NCI-H2196 (cell line): ENCODE results near the gene TEX35.
"Not testable (repeated sequence)": the region's sequence is repeated elsewhere in the genome, so short reads cannot be mapped to it uniquely, and the experiment has no call there.

Experiments
- DNase-seq: peaks from one replicate; lab custom pipeline; 2025; ENCODE audit not compliant: unreplicated experiment; lab: John Stamatoyannopoulos, UW

TEX35 gene

DNA sequence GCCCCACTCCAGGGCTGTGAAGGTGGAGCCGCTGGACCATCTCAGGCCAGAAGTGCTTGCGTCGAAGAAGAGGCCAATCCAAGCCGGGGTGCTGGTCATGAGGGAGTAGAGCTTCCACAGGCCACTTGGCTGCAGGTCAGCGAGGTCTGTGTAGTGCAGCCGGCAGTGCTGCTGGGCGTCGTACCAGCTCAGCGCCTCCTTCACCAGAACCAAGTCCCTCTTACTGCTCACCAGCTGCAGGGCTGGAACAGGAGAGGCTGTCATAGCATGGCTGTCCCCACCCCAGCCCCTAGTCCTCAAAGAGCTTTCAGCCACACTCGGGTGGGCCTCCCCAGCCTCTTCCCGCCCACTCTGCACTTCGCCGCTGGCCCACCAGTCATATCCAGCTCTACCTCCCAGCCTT, 18.3 kb upstream of the TEX35 start:
- no peak for DNase-seq

DNA sequence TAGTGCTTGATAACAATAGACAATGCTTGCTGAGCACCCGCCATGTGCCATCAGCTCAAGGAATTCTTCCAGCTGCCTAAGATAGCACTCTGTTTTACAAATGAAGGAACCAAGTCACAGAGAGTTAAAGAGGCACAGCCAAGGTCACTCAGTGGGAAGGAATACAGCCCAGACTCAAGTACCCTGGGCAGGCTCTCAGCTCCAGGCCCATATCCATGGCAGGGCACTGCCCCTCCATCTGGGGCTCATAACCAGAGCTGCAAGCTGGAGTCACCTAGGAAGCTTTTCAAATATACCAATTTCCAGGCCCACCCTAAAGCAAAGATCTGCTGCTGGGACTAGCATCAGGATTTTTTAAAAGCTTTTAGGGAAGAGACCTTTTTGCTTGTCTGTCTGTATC, 17.8 kb upstream of the TEX35 start:
- no peak for DNase-seq

DNA sequence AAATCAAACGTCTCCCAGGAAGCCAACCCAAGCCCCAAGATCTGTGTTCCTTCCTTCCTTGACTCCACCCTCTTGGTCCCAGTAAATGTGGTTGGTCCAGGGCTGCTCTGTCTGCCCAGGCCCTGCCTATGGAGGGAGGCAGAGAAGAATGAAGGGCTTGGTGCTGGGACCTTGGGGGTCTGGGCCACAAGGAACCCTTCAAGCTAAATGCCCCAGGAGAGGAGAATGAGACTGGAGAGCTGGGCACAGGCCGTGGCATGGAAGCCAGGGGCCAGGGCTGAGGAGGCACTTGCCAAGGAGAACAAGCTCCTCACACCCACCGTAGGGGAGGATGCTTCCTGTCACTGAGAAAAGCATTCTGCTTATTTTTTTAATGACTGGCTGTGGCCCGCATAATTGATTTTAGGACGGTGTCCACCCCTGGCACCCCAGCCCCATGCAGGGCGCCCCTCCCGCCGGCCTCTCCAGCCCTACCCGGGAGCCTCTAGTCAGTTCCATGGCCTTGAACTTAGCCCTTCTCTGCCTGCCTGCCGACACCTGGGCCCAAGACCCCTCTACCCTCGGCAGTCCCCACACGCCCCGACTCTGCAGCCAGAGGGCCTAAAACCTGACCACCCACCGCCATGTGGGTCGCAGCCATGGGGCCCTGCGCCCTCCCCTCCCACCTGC, 17.0 kb upstream of the TEX35 start:
- DNase-seq, result no peak

DNA sequence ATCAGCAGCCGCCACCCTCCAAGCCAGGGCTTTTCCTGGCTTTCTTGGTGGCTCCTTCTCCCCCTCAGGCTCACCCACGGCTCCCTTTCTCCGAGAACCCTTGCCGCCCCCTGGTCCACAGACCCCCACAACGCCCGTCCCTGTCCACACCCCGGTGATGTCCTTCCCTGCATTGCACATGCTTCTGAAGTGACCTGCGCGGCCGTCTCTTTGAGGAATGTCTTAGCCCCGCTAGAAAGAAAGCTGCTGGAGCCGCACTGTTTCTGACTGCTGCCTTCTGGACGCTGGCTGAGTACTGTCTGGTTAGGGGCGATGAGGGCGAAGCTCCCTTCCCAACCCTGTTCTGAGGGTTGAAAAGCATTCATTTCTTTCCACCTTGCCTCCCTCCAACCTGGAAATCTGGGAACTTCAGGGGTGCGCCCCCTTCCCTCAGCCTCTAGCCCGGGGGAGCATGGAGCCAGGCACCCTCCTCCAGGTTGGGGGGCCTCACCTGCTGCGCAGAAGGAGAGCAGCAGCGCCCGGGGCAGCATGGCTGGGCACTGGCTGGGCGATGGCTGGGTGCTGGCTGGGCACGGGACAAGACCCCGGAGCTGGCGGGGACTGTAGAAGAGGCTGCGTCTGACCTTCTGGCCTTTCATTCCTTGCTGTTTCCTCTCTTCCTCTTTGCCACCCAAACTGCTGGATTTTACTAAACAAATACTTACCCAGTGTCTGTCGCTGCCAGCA, 16.3 kb upstream of the TEX35 start, which contains the start of gene CLEC20A:
Gene CLEC20A (minus strand): TSS at position 555 of the 726 bp plus-strand sequence. CDS start 25 bp downstream, at position 530.
- no peak for DNase-seq

DNA sequence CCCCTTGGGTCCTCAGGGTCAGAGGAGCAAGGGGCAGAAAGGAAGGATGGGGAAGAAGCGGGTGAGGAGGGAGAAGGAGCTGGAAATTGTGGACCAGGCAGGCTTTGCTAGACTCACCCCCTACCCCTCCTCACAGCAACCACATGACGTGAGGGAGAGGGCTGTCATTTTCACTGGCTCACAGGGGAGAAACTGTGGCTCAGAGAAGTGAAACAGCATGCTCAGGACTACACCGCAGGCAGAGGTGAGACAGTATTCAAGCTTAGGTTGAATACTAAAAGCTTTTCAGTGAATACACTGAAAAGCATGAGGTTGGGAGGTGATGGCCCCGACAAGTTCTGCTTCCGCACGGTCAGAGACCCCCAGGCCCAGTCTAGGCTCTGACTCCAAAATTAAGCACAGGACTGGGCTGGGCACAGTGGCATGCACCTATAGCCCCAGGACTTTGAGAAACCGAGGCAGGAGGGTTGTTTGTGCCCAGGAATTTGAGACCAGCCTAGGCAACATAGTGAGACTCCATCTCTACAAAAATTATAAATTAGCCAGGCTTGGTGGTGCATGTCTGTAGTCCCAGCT, 14.9 kb upstream of the TEX35 start:
- no peak for DNase-seq

DNA sequence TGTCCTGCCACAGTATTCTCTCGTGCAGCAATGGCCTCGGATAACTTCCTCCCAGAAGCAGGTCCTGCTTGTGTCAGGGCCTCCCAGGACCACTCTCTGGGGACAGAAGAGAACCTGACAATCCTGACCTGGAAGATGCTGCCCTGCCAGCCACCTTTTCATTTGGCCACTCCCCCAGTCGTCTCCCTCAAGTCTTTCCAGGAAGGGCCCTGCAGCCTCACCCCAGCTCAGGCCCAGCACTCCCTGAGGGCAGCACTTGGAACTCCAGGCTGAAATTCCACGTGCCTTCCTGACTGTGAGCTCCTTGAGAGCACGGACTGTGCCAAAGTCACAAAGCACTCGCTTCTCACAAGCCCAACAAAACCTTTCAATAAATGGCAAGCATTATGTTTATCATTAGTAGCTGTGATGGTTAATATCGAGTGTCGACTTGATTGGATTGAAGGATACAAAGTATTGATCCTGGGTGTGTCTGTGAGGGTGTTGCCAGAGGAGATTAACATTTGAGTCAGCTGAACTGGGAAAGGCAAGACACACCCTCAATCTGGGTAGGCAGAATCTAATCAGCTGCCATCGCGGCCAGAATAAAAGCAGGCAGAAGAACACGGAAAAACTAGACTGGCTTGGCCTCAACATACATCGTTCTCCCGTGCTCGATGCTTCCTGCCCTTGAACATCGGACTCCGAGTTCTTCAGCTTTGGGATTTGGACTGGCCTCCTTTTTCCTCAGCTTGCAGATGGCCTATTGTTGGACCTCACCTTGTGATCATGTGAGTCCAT, 13.8 kb upstream of the TEX35 start:
- DNase-seq, result no peak

DNA sequence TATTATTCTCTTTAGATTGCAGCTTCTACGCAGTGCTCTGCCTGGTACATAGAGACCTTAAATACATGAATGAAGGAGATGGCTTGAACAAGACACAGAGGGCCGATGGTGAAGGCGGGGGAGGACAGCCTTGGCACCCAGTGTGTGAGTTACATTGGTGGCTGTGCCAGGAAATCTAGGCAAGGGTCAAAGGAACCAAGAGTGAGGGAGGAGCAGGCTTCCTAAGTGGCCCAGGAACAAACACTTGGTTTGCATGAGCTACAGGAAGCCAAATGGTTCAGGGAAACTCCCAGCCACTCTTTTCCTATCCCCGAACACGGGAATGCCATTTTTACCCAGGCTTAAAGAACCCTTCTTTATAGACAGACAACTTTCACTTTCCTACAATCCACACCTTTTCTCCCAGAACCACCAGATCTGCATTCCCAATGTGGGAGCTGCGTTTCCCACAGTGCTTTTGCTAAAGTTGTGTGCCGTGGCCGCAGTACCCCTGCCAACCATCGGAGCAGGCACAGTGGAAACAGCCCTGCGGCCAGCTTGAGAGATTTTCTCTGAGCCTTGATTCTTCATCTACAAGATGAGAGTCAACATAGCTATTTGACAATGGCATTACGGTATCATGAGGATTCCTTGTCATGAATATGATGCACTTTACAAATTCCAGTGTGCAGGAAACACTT, 12.7 kb upstream of the TEX35 start:
- DNase-seq, result no peak

DNA sequence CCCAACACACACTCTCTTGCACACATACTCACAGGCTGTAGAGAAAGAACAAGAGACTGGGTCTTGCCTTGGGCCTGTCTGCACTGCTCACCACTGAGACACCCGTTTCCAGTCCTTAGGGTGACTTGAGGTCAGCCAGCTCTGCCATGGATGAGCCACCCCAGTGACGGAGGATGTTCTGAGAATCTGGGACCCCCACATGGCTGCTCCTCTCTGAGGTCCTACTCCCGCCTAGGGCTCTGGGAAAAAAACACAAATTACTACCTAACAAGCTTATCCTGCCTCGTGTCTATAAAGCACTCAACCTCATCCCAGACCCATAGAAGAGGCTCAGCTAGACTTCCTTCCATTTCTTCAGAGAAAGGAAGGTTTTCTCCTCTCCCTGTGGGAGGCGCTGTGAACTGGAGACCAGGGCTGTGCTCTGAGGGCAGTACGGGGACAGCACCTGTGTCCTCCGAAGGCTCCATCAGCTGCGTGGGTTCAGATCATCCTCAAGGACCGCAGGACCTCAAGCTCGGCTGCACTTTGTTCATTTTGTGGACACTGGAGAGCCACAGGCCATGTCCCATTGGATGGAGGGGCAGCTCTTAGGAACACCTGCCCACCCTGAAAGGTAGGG, 11.9 kb upstream of the TEX35 start:
- no peak for DNase-seq

DNA sequence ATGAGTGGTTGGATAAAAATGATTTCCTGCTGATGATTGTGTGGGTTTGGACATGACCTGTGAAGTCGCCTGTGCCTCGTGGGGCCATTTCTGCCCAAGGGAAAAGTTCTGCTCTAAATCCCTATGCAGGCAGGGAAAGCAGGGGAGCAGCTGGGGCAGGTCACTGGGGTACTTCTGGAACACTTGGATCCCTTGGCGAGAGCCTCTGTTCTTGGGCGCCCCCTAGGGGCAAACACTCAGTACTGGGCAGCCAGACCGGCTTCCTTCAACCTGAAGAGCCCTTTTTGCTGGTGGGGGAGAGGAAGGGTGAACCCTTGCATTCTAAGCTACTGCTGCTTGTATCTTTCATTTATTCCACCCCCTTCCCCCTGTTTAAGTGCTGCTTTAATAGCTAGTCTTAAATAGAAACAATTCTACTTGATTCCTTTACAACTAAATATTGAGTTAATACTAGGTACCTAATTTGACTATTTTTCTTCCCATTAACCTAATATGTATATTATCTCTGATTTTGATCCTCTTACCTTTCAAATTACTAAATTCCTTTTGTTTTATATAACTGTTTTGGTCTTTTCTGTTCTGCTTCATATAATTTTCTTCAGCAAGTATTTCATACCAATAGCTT, 11.1 kb upstream of the TEX35 start:
- peak; percentile 44 for DNase-seq

DNA sequence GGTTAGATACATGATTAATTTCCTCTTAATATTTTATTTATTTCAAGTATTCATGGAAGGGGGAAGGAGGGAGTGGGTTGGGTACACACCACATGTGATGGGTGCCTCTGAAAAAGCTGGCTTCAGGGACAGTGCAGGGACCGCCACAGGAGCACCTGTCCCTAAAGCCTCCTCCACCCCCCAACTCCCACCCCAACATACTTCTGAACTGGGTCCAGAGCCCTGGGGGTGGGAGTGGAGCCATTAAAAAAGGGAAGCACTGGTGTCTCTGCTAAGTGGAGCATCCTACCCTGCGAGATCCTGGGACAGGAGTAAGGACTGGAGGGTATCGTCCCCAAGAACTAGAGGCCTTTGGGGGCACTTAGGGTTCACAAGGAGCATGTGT, 10.6 kb upstream of the TEX35 start:
- DNase-seq, result no peak

DNA sequence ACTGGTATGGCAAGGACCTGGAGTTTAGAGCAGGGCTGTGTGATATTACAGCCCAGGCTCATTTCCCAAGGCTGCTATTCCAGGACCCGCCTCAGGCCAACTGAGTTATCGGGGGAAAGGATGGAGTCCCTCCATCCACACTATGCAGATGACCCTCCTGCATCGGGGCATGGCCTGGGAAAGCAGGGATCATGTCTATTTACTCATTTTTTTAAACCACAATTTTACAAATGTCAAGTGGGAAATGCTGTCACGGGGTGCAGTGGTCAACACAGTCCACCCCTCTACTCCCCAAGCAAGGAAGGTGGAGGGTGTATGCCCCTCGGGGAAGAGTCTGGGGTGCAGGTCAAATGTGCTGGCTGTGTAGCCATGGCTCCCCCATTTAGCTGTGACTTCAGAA, 10.1 kb upstream of the TEX35 start:
- no peak for DNase-seq

DNA sequence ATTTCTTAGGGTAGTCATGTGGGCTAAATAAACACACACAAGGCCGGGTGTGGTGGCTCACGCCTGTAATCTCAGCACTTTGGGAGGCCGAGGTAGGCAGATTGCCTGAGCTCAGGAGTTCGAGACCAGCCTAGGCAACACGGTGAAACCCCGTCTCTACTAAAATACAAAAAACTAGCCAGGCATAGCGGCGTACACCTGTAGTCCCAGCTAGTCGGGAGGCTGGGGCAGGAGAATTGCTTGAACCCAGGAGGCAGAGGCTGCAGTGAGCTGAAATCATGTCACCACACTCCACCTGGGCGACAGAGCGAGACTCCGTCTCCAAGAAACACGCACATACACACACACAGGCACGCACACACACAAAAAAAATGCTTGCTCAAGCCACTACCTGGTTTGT, 9.6 kb upstream of the TEX35 start:
- not testable (repeated sequence) for DNase-seq

DNA sequence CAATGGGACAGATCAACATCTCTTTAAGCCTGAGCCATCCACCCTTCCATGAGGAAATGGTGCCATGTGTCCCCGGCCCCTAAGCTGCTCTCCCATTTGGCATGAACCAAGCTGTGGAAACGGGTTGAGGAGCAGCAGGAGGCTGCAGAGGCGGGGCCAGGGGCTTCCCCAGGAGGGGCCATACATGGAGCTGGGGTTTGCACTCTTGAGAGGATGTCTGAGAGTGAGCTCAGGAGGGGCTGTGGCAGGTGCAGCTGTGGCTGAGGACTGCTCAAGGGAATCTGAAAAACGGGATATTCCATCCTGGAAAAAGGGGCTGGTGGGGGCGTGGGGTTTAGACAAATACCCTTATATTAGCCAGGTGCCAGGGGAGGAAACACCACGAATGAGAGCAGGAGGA, 9.1 kb upstream of the TEX35 start:
- no peak for DNase-seq

DNA sequence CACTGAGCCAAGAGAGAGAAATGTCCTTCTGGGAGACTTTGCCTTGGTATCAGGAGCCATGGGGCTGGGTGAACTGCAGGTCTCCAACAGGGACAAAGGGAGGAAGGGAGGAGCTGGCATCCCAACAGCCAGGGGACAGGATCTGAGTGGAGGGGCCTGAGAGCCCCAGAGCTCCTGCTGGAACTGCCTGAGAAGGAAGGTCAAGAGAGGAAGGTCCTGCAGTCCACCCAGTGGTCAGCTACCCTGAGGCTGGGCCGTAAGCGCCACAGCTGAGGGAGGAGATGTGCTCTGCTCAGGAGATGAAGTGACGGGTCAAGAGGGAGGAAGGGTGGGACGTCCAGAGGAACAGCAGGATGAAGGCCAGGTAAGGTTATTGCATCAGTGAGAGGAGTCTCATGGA, 8.6 kb upstream of the TEX35 start:
- DNase-seq, result no peak

DNA sequence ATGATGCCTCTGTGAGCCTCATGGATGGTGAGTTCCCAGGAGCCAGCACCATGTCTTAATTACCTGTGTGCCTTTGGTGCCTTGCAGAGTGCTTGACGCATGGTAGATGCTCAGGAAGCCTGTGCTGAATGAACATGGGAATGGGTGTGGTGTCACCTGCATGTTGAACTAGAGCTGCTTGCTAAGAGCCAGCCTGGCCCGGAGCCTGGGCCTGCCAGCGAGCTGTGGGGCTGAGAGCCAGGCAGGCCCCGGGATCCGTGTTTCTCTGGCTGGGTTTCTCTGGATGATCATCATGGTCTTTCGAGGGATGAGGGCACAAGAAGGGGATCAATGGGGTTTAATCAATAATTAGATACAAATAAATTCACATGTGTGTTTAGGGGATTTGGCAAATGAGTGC, 6.7 kb upstream of the TEX35 start:
- DNase-seq, result no peak

DNA sequence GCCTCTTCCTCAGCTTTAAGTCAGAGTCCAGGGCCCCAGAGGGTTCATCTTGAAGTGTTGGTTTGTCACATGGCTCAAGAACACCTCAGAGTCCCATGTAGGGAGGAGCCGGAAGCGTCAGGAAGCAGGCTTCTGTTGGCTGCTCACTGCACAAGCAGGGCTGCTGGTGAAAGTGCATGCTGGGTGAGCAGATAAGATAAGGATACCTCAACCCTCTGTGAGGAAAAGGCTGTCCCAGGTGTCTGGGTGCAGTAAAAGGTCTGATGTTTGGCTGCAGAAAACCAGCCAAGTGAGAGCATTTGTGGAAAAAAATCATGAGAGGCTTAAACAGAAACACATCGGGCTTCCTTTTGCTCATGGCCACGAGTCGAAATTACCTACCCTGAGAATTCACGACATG, 6.2 kb upstream of the TEX35 start:
- DNase-seq, result no peak

DNA sequence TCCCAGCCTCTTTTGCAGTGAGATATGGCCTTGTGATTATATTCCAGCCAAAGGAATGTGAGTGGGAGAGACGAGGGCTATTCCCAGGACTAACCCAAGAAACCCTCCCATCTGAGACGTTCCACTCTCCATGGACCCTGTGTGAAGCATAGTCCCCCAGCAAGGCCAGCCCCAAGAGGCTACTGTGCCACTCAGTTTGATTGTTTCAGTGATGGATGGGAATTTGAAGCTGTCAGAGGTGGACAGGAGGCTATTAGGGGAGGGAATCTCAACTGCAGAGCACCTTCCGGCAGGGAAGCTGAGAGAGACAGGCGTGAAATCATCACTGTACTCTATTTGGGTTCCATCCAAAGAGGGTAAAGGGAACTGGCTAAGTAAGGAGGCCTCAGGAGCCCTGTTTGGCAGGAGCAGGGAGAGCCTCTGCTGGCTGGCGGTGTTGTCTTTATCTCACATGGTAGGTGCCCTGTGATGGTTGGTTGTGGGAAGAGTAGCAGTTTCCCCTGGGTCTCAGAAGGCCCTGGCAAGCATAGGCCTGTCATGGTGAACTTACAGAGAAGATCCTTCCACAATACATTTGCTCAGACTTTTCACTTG, 3.4 kb upstream of the TEX35 start:
- DNase-seq, result no peak

DNA sequence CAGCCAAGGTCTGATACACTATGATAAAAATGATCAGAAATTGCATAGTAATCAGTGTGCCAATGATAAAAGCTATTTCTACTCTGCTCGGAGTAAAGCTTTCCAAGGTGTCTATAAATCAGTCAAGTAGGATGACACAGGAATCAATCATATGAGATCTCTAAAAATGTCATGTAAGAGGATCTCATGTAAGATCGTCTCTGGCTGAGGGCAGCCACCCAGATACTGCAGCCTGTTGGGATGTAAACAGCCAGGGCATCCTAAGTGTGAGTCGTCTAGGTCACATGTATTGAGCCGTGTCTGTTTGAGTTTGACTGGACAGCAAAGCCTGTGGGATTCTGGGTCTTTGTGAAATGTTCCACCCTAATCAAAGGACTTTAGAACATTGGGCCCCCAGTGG, 2.8 kb upstream of the TEX35 start:
- no peak for DNase-seq

DNA sequence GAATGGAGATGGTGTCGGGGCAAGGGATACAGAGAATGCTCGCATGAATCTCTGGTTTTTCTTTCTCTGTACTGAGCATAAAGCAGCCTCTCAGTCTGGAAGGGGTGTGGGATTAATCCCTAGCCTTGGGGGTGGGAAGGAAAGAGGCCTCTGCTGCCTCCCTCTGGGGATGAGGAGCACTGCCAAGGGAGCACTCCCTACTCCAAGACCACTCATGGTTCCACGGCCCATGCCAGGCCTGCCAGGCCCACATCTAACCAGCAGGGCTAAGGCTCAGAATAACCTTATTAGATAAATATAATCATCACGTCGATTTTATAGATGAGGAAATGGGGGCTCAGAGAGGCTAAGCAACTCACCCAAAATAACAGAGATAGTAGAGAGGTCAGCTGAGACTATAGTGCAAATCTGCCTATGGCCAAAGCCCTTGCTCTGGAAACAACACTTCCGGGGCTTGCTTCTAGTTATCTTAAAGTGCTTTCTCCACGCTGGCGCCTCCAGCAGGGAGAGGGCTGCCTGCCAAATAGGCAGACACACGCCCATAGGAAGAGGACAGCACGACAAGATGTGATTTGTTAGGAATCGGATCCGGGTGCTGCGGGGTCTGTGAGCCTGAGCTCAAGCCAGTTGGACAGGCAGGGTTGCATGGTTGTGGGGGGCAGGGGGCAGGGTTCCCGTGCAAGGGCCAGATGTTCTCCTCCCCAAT, 522 bp downstream of the TEX35 start:
- no peak for DNase-seq
